Vagina (tissue), 2 donors: Measurements from ENCODE around the gene BLTP1.

ENCODE experiments used
- CTCF ChIP-seq, 3 experiments: fragments of 450-650 bp in 2 of 3; fragments of 200-600 bp in 1 of 3; sonication (generic) in 1 of 3; IDR thresholded peaks; one replicate each; pipeline ENCODE4 v1.5.1; 2017 to 2019; ENCODE audit warnings: antibody characterized with exemption in 3 of 3, mild to moderate bottlenecking in 2 of 3, moderate library complexity in 2 of 3
- POLR2AphosphoS5 ChIP-seq, 2 donors: sonication (generic); formaldehyde crosslinking; IDR thresholded peaks; one replicate each; pipeline ENCODE4 v1.9.0; 2017; ENCODE audit warnings: antibody characterized with exemption in 2 of 2, mild to moderate bottlenecking in 2 of 2, low read depth in 1 of 2; ENCODE audit not compliant: insufficient read depth in 1 of 2

DNA sequence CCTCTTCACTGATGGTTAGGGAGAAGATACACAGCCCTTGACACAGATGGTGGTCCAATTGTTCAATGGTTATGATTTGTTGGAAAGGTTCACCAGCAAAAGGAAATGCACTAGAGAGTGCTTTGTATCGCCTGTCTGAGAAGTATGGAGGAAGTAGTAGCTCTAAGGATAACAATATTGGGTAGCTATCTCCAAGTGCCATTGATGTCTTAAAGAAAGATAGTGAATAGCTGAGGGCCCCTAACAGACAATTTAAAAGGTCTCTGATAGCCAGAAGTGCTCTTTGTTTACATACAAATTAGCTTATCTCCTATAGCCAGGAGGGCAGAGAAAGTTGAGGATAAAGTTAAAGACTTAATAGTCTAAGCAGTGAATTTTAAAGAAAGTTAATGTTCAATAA is 33.9 kb upstream of the BLTP1 start:
- TF ChIP-seq POLR2AphosphoS5 (IDR thresholded peaks at IDR 0.05; ENCODE audit: insufficient read depth in 1 of 2, low read depth in 1 of 2) (no peak), CTCF (IDR thresholded peaks at IDR 0.05) (no peak)
